Smooth muscle cell of the coronary artery (primary cell): ENCODE data around the gene ZKSCAN4. TPM values are rescaled to one million over a fixed set of nuclear protein-coding genes. Genes with fewer than 3 reads are reported as not detected.

ENCODE experiments used
- total RNA-seq: library from RNA; depleted of rRNA; stranded (reverse); fragments of >200 nt; gene quantifications from 2 replicates; pipeline ENCODE4 v1.2.3, GENCODE V29; 2014; ENCODE audit warnings: low replicate concordance

Gene ZKSCAN4
- total RNA-seq = 3.7 and 5.3 TPM in 2 replicates

DNA sequence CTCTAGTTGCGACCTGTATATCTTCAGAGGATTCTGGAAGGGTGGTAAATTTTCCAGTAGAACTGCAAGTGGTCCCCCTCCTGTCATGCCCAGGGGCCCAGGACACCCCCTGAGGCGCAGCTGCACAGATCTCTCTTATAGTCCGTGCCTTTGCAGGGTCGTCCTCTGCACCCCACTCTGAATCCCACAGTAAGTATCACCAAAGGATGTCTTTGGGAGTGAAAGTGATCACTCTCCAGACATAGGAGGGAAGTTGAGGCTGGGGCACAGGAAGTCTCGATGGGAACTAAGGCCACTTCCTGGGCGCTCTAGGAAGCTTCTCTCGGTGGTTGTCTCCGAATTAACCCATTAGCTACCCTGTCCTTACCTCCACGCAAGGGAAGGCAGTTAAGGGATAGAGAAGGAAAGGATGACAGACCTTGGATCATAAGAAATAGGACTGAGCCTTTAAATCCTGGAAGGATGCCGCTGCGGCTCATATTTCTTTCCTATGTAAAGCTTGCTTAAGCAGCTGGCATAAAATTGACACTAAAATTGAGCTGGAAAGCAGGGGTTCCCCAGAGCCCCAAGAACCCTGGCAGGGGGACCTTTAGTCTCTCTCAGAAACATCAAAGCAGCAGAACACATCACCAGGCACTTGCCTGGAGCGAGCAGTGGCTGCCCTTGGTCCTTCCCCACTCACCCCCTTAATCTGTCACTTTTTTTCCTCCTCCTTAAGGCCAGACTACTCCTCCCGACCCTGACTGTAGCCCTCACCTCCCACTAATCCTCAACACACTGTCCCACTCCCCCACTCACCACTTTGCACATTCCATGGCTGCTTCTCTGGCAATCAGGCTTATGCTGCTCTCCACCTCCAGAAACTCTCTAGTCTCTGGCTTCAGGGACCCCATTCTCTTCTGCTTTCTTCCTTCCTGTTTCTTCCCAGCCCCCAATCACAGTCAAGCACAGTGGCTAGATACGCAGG is at the start of gene ZKSCAN4:
TSS of gene ZKSCAN4 (minus strand) at position 261 of the 967 bp plus-strand sequence. CDS start 289 bp downstream, outside the sequence.

DNA sequence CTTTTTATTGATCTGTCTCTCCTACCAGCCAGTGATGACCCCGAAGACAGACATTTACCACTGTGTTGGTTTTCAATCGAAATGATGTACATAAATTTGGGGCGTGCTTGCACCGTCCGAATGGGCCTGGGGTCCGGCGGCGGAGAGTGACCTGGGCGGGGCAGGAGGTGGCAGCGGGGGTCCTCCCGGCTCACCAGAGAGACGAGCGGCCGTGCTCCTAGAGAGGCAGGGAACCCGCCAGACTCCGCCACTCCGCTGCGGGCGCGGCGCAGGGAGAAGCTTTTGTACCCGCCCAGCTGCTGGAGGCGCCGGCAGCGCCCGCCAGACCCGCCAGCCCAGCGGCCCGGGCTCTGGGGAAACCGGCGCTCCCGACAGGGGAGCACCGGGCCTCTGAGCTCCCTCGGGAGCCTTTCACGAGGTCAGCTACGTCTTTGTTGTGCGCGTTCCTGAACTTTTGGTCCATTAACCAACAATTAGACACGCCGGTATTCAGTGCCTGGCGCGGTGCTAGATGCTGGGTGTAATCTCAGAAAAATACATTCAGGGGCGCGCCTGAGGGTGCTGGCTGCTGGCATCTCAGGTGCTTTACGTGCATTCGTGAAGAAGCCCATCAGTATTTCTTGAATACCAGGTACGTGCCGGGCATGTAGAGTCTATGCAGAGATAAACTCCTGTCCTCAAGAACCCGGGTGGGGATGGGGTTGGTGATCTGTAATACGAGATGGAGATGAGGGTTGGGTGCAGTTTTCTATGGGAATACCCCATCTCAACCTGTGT is 29.4 kb upstream of the ZKSCAN4 start, which contains the start of gene PGBD1:
TSS of gene PGBD1 (plus strand) at position 285 of the 777 bp plus-strand sequence. CDS start 2,242 bp downstream, outside the sequence.

DNA sequence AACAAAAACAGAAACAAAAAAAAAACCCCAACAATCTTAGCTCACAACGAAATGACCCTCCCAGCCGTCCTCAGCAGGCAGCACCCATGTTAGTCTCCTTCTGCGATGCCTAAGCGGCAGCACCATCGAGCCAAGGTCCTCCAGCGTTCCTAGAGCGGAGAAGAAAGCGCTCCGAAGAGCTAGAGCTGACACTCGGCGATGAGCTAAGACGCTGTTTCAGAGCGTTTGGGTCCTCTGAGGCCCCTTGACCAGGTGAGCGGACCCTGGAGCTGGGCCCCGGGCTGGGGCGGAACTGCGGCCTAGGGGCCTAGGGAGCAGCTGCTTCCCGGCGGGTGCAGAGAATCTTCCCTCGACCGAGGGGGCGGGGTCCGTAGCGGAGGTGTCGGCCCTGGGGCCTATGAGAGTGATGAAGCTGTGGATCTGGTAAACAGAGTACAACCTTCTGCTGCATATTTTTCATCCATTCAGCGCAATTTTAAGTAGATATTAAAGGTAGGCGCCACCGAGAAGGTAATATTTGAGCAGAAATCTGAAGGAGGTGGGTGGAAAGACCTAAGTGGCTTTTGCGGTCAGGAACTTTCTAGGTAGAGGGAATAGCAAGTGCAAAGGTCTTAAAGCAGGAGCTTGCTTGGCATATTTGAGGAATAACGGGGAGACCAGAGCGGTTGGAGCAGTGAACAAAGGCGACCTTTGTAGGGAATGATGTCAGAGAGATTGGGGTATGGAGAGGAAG is 15.1 kb upstream of the ZKSCAN4 start, which contains the start of gene ZSCAN26:
TSS of gene ZSCAN26 (plus strand) at position 182 of the 733 bp plus-strand sequence. CDS start 4,777 bp downstream, outside the sequence.

DNA sequence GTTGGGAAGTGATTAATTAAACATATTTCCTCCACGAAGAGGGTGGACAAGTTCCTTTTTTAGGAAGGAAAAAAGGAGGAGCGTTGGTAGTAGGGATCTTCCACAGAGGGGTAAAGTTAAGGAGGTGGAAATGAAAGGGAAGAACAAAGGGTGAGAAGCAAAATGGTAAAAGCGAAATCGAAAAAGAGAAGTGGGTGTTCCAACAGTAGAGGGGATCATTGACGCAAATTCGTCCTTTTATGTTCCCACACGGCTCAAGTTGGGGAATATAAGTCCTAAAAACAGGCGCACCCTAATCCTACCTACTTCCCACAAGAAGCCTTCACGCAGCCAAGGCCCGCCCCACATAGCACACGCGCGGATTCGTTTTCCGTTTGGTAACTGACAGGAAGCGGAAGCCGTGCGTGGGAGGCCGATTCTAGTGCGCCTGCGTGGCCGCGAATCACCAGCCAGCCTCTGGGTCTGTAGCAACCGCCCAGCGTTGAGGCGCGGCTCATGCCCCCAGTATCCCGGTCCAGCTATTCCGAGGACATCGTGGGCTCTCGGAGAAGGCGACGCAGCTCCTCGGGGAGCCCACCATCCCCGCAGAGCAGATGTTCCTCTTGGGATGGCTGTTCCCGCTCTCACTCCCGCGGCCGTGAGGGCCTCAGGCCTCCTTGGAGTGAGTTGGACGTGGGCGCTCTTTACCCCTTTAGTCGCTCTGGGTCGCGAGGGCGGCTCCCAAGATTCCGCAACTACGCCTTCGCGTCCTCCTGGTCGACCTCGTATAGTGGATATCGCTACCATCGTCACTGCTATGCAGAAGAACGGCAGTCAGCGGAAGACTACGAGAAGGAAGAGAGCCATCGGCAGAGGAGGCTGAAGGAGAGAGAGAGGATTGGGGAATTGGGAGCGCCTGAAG is 7.1 kb upstream of the ZKSCAN4 start, which contains the start of gene NKAPL:
TSS of gene NKAPL (plus strand) at position 421 of the 901 bp plus-strand sequence. CDS start at position 496, 75 bp downstream.

DNA sequence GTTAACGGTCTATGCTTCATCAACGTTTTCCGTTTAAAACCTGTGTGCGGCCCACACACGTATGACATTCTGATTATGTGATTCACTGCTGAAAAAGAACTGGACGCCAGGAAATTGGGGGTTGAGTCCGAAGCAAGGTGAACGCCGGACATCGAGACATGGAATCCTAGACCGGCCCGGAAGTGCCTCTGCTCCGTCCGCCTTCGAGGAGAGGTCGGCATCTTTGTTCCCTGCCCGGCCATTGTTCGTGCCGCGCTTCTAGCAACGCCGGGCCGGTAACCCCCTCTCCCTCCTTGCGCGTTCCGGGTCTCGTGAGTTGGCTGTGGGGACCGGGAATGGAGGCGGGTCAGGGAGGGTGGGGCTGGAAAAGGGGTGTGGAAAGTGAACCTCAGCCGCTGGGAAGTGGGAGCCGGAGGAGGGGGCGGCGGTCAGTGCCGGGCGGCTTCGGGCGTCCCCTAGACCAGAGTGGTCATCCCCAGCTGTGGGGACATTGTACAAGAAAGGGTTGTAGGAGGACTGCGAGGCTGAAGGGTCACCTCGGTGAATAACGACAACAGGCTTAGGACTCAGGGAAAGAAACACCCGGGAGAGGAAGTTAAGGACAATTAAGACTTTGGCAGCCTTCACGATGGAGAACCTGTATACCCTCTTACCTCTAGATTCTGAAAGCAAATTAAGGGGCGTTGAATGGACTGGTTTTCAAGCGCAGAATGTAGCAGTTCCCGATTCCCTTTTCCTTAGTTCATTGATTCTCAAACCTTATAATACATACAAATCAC is 26.8 kb downstream of the ZKSCAN4 start, which contains the start of gene ZSCAN9:
TSS of gene ZSCAN9 (plus strand) at position 220 of the 779 bp plus-strand sequence. CDS start 1,810 bp downstream, outside the sequence.

Other genes starting within 250 kb of the ZKSCAN4 start
- gene ZNF165, start 171.7 kb downstream of the ZKSCAN4 start, total RNA-seq = 0.30 and 0.47 TPM in 2 replicates
- 0.82 and 2.7 TPM in 2 replicates for gene ZSCAN16, start 127.7 kb downstream of the ZKSCAN4 start, total RNA-seq
- 10.5 and 11.2 TPM in 2 replicates for gene ZKSCAN8, start 110.4 kb downstream of the ZKSCAN4 start, total RNA-seq
- 4.2 and 9.8 TPM in 2 replicates for gene ZSCAN9, start 27.0 kb downstream of the ZKSCAN4 start, total RNA-seq
- gene NKAPL, start 7.0 kb upstream of the ZKSCAN4 start, total RNA-seq = 0.75 and 1.4 TPM in 2 replicates
- gene ZSCAN26, start 14.9 kb upstream of the ZKSCAN4 start, total RNA-seq = 11.5 and 12.0 TPM in 2 replicates
- gene PGBD1, start 29.3 kb upstream of the ZKSCAN4 start, total RNA-seq = 1.9 and 4.3 TPM in 2 replicates
- gene ZSCAN31, start 83.9 kb upstream of the ZKSCAN4 start, total RNA-seq = 16.8 and 21.2 TPM in 2 replicates
- 4.6 and 5.2 TPM in 2 replicates for gene ZKSCAN3, start 97.7 kb upstream of the ZKSCAN4 start, total RNA-seq
- 3.2 and 3.8 TPM in 2 replicates for gene ZSCAN12, start 147.5 kb upstream of the ZKSCAN4 start, total RNA-seq
- gene ZSCAN23, start 191.2 kb upstream of the ZKSCAN4 start, total RNA-seq = 0.94 and 2.4 TPM in 2 replicates